ENCODE results near the gene CCL27.
A peak's percentile ranks its signal among the peaks of the same experiment; 100 is the strongest.

The CCL27 gene

GRCh38 chr9:34662526-34663302, at the start of gene CCL27:
Gene CCL27, minus strand, starts transcription at chr9:34662657. Its CDS starts 24 bp downstream, at chr9:34662633.
- DNase-seq (ENCODE audit: low spot score), result no peak

- no peak for DNase-seq (ENCODE audit: low spot score)
Observed at GRCh38 chr9:34712140-34712539, 49.7 kb upstream of the CCL27 start.

- DNase-seq (ENCODE audit: low spot score), result no peak
Observed at GRCh38 chr9:34710023-34710422, 47.6 kb upstream of the CCL27 start, which contains the start of gene CCL21. Gene CCL21, minus strand, starts transcription at chr9:34710136. Its CDS starts 70 bp downstream, at chr9:34710066.

- DNase-seq (ENCODE audit: low spot score), result no peak
Observed at GRCh38 chr9:34709196-34709978, 46.9 kb upstream of the CCL27 start.

GRCh38 chr9:34707130-34707529, 44.7 kb upstream of the CCL27 start:
- no peak for DNase-seq (ENCODE audit: low spot score)

- peak; percentile 81 for DNase-seq (ENCODE audit: low spot score)
Observed at GRCh38 chr9:34701769-34702736, 39.6 kb upstream of the CCL27 start.

GRCh38 chr9:34701023-34701768, 38.7 kb upstream of the CCL27 start:
- DNase-seq (ENCODE audit: low spot score), result peak; percentile 67

GRCh38 chr9:34694811-34695210, 32.4 kb upstream of the CCL27 start:
- DNase-seq (ENCODE audit: low spot score), result no peak

- DNase-seq (ENCODE audit: low spot score), result no peak
Observed at GRCh38 chr9:34693560-34693959, 31.1 kb upstream of the CCL27 start.

GRCh38 chr9:34691936-34692315, 29.5 kb upstream of the CCL27 start:
- DNase-seq (ENCODE audit: low spot score), result no peak

GRCh38 chr9:34690983-34691935, 28.8 kb upstream of the CCL27 start, which contains the start of gene CCL19:
Gene CCL19, minus strand, starts transcription at chr9:34691276. Its CDS starts 137 bp downstream, at chr9:34691139.
- no peak for DNase-seq (ENCODE audit: low spot score)

GRCh38 chr9:34689512-34689911, 27.1 kb upstream of the CCL27 start:
- DNase-seq (ENCODE audit: low spot score), result no peak

- no peak for DNase-seq (ENCODE audit: low spot score)
Observed at GRCh38 chr9:34689116-34689470, 26.6 kb upstream of the CCL27 start.

- no peak for DNase-seq (ENCODE audit: low spot score)
Observed at GRCh38 chr9:34688329-34689115, 26.1 kb upstream of the CCL27 start.

- no peak for DNase-seq (ENCODE audit: low spot score)
Observed at GRCh38 chr9:34687276-34688030, 25.0 kb upstream of the CCL27 start.

GRCh38 chr9:34686732-34687131, 24.3 kb upstream of the CCL27 start:
- DNase-seq (ENCODE audit: low spot score), result no peak

GRCh38 chr9:34686231-34686630, 23.8 kb upstream of the CCL27 start:
- DNase-seq (ENCODE audit: low spot score), result no peak

GRCh38 chr9:34685591-34685990, 23.1 kb upstream of the CCL27 start:
- no peak for DNase-seq (ENCODE audit: low spot score)

GRCh38 chr9:34684816-34685215, 22.4 kb upstream of the CCL27 start:
- DNase-seq (ENCODE audit: low spot score), result no peak

All from cerebellar cortex (tissue), 1 donor.